HFFc6 (cell line): ENCODE data around the gene SYCE1. TPM values are rescaled to one million over a fixed set of nuclear protein-coding genes. Genes with fewer than 3 reads are reported as not detected.

Source experiments
- DNase-seq: peaks from one replicate; pipeline ENCODE4 v3.0.0-alpha.2; 2018
- H3K27ac Mint-ChIP-seq: 2 replicates; pipeline ENCODE4 v1.8.0; 2020; ENCODE audit warnings: mild to moderate bottlenecking, mixed read lengths
- H3K27me3 Mint-ChIP-seq: 2 replicates; pipeline ENCODE4 v1.8.0; 2021; ENCODE audit warnings: mild to moderate bottlenecking, moderate library complexity, mixed read lengths; ENCODE audit not compliant: insufficient read depth
- H3K36me3 Mint-ChIP-seq: 2 replicates; pipeline ENCODE4 v1.8.0; 2021; ENCODE audit warnings: low read depth, mixed read lengths
- H3K4me1 Mint-ChIP-seq: 2 replicates; pipeline ENCODE4 v1.8.0; 2020; ENCODE audit warnings: low read depth, mixed read lengths
- H3K4me3 Mint-ChIP-seq: 2 replicates; pipeline ENCODE4 v1.8.0; 2020; ENCODE audit warnings: mild to moderate bottlenecking, moderate library complexity, mixed read lengths
- H3K9me3 Mint-ChIP-seq: 2 replicates; pipeline ENCODE4 v1.8.0; 2020; ENCODE audit warnings: mild to moderate bottlenecking, mixed read lengths
- long read RNA-seq: library from polyadenylated mRNA; unstranded; transcript quantifications from one replicate; pipeline ENCODE4 v2.0.0, GENCODE V29; 2019
- total RNA-seq, 6 experiments: library from RNA; stranded (reverse); fragmentation: NEBNext Ultra II Directional; extraction: Animal tissue kit (Norgen Biotek cat#: 25700); gene quantifications; 2 replicates in 1 of 6; 3 replicates in 5 of 6; pipeline ENCODE4 v1.2.3, GENCODE V29; 2021
- TF ChIP-seq, protein P1 (sequence below): fragments of 200-600 bp; sonication (generic); IDR thresholded peaks from 2 replicates; pipeline ENCODE4 v1.5.0; 2021; ENCODE audit warnings: antibody characterized with exemption, mild to moderate bottlenecking

Gene SYCE1, protein sequence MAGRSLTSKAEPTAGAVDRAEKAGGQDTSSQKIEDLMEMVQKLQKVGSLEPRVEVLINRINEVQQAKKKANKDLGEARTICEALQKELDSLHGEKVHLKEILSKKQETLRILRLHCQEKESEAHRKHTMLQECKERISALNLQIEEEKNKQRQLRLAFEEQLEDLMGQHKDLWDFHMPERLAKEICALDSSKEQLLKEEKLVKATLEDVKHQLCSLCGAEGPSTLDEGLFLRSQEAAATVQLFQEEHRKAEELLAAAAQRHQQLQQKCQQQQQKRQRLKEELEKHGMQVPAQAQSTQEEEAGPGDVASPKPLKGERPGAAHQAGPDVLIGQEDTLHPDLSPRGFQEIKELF
- not detected for total RNA-seq
- long read RNA-seq, result 0 reads

- Mint-ChIP-seq H3K27me3 (peaks cover 6% of the 10 kb centered on the region; the same call in 1 of the 2 replicates), H3K27ac (no peak within 1 kb of the TSS), H3K4me3 (no peak within 1 kb of the TSS), H3K9me3 (peaks cover 14% of the 10 kb centered on the region), H3K36me3 (no peaks in the 10 kb centered on the region; the same call in 1 of the 2 replicates), H3K4me1 (no peaks in the 10 kb centered on the region)
- TF ChIP-seq, protein P1, sequence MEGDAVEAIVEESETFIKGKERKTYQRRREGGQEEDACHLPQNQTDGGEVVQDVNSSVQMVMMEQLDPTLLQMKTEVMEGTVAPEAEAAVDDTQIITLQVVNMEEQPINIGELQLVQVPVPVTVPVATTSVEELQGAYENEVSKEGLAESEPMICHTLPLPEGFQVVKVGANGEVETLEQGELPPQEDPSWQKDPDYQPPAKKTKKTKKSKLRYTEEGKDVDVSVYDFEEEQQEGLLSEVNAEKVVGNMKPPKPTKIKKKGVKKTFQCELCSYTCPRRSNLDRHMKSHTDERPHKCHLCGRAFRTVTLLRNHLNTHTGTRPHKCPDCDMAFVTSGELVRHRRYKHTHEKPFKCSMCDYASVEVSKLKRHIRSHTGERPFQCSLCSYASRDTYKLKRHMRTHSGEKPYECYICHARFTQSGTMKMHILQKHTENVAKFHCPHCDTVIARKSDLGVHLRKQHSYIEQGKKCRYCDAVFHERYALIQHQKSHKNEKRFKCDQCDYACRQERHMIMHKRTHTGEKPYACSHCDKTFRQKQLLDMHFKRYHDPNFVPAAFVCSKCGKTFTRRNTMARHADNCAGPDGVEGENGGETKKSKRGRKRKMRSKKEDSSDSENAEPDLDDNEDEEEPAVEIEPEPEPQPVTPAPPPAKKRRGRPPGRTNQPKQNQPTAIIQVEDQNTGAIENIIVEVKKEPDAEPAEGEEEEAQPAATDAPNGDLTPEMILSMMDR, result no peak
- no peak for DNase-seq
Measured at GRCh38 chr10:133565441-133566294, at the start of gene SYCE1. SYCE1 (minus strand) TSS chr10:133565583; CDS start chr10:133565529, 54 bp downstream.

DNA sequence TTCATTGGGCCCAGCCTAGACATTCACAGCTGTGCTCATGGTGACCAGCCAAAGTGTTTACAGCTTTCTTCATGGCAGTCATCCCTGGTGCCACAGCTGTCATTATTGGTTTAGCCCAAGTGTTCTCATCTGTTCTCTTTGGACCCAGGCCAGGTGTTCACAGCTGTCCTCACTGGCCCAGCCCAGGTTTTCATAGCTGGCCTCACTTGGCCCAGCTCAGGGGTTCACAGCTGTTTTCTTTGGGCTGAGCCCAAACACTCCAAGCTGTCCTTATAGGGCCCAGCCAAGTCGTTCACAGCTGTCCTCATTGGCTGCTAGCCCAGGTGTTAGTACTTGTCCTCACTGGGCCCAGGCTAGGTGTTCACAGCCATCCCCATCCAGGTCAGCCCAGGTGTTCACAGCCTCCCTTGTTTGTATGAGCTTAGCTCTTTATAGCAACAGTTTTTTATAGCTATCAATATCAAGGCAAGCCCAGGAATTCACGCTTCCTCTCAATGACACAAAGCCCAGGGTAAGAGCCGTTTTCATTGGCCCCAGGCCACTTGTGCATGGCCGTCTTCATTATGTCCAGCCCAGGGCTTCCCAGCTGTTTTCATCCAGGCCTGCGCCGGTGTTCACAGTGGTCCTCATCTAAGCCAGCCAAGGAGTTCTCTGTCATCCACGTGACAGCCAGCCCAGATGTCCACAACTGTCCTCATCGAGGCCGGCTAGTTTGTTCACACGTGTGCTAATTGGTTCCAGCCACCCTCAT, 49.6 kb upstream of the SYCE1 start:
- DNase-seq, result no peak
- H3K9me3 Mint-ChIP-seq, result peaks cover 5% of the 10 kb centered on the region; the same call in 1 of the 2 replicates
- H3K4me1 Mint-ChIP-seq, result no peaks in the 10 kb centered on the region
- H3K36me3 Mint-ChIP-seq, result no peaks in the 10 kb centered on the region
- H3K27me3 Mint-ChIP-seq, result peaks cover 8% of the 10 kb centered on the region
- H3K27ac Mint-ChIP-seq, result no peak overlapping the region
- H3K4me3 Mint-ChIP-seq, result no peak overlapping the region
- TF ChIP-seq, protein P1, result no peak

DNA sequence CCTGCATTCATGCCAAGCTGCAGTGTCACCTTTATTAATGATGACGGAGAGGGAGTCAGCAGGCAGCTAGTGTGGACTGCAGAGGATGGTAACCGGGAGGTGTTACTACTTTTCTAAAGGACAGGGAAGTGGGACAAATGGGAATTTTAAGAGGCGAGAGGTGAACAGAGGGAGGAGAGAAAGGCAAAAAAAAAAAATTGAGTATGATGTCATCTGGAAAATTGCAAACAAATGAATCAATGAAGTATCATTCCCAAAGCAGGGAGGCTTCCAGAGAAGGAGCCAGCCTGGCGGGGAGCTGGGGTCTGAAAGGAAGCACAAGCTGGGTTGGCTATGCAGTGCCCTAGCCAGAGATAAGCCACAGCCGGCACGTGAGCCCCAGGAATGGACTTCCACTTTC, 48.3 kb upstream of the SYCE1 start:
- peaks cover 5% of the 10 kb centered on the region for H3K27me3 Mint-ChIP-seq
- no peaks in the 10 kb centered on the region for H3K4me1 Mint-ChIP-seq
- H3K9me3 Mint-ChIP-seq, result no peaks in the 10 kb centered on the region; the same call in 1 of the 2 replicates
- DNase-seq, result no peak
- TF ChIP-seq, protein P1, result no peak
- H3K4me3 Mint-ChIP-seq, result no peak overlapping the region
- H3K36me3 Mint-ChIP-seq, result no peaks in the 10 kb centered on the region
- H3K27ac Mint-ChIP-seq, result no peak overlapping the region

GRCh38 chr10:133611079-133611478, 45.7 kb upstream of the SYCE1 start:
- H3K27me3 Mint-ChIP-seq, result peaks cover 4% of the 10 kb centered on the region

More at GRCh38 chr10:133611079-133611478, 45.7 kb upstream of the SYCE1 start:
- Mint-ChIP-seq H3K4me1 (no peaks in the 10 kb centered on the region), H3K36me3 (no peaks in the 10 kb centered on the region), H3K4me3 (no peak overlapping the region), H3K9me3 (no peaks in the 10 kb centered on the region; the same call in 1 of the 2 replicates), H3K27ac (no peak overlapping the region)
- DNase-seq, result no peak
- TF ChIP-seq, protein P1, result no peak
